ENCODE data around the gene HNRNPA3. TPM values are rescaled to one million over a fixed set of nuclear protein-coding genes. Genes with fewer than 3 reads are reported as not detected.
A peak's percentile ranks its signal among the peaks of the same experiment; 100 is the strongest.

Gene HNRNPA3
- total and polyA plus RNA-seq, 8 donors = 151 to 688 (median 547) TPM

- no peak for TF ChIP-seq CTCF (IDR thresholded peaks at IDR 0.05)
- H3K4me3 ChIP-seq = peak overlapping the region; percentile 94
These were observed 48.8 kb downstream of the HNRNPA3 start for GRCh38 chr2:177261116-177262060.

GRCh38 chr2:177262092-177262491, 49.5 kb downstream of the HNRNPA3 start:
- H3K36me3 ChIP-seq = no peaks in the 10 kb centered on the region
- peak overlapping the region; percentile 94 for H3K4me3 ChIP-seq
- TF ChIP-seq CTCF (IDR thresholded peaks at IDR 0.05) = no peak
- DNase-seq = no peak
- H3K27me3 ChIP-seq = no peaks in the 10 kb centered on the region
- ATAC-seq = no peak
- intact Hi-C loops (cut with DNase I) = loop anchor here in 1 of 2 donors (5.0 to 10.0 kb wide), 2 partner anchors 50 to 97 kb away; partner anchors contain the start of gene HNRNPA3
- H3K4me1 ChIP-seq = peaks cover 24 to 68% of the 10 kb centered on the region in 2 donors
- H3K9me3 ChIP-seq = no peaks in the 10 kb centered on the region
- H3K27ac ChIP-seq = peak overlapping the region; percentile 100

More at GRCh38 chr2:177261116-177262060, 48.8 kb downstream of the HNRNPA3 start:
- Histone ChIP-seq H3K9me3 (no peaks in the 10 kb centered on the region), H3K27me3 (no peaks in the 10 kb centered on the region), H3K36me3 (no peaks in the 10 kb centered on the region), H3K27ac (peak overlapping the region; percentile 100), H3K4me1 (peaks cover 26 to 68% of the 10 kb centered on the region in 2 donors)
- intact Hi-C loops (cut with DNase I) = loop anchor here in 1 of 2 donors (5.0 to 10.0 kb wide), 2 partner anchors 49 to 97 kb away; partner anchors contain the start of gene HNRNPA3
- ATAC-seq (no peak), DNase-seq (no peak)

GRCh38 chr2:177262958-177263450, 50.4 kb downstream of the HNRNPA3 start:
- Histone ChIP-seq H3K9me3 (no peaks in the 10 kb centered on the region), H3K36me3 (no peaks in the 10 kb centered on the region), H3K4me3 (peak overlapping the region; percentile 94), H3K27me3 (no peaks in the 10 kb centered on the region), H3K27ac (peak overlapping the region; percentile 100), H3K4me1 (peaks cover 22 to 61% of the 10 kb centered on the region in 2 donors)
- TF ChIP-seq CTCF (IDR thresholded peaks at IDR 0.05) = no peak
- ATAC-seq = no peak
- intact Hi-C loops (cut with DNase I) = loop anchor here in 1 of 2 donors (5.0 to 10.0 kb wide), 2 partner anchors 51 to 98 kb away; partner anchors contain the start of gene HNRNPA3
- no peak for DNase-seq

GRCh38 chr2:177263451-177264208, 51.0 kb downstream of the HNRNPA3 start:
- H3K9me3 ChIP-seq = no peaks in the 10 kb centered on the region
- intact Hi-C loops (cut with DNase I) = loop anchor here in 1 of 2 donors (5.0 to 10.0 kb wide), 2 partner anchors 51 to 99 kb away; partner anchors contain the start of gene HNRNPA3
- H3K36me3 ChIP-seq = no peaks in the 10 kb centered on the region
- H3K27ac ChIP-seq = peak overlapping the region; percentile 100
- peaks cover 22 to 56% of the 10 kb centered on the region in 2 donors for H3K4me1 ChIP-seq
- H3K27me3 ChIP-seq = no peaks in the 10 kb centered on the region
- DNase-seq (peak; percentile 98 to 99 (median 99)), ATAC-seq (peak; percentile 80)
- peak overlapping the region; percentile 94 for H3K4me3 ChIP-seq
- peak; percentile 58 to 87 for TF ChIP-seq CTCF (IDR thresholded peaks at IDR 0.05)

Data from left lung (tissue), 10 donors.